Common myeloid progenitor, CD34-positive (primary cell): ENCODE results near the gene LILRB5.
A peak's percentile ranks its signal among the peaks of the same experiment; 100 is the strongest.
"Not testable (repeated sequence)": the region's sequence is repeated elsewhere in the genome, so short reads cannot be mapped to it uniquely, and the experiment has no call there.

ENCODE experiments used
- CTCF ChIA-PET: fragments of 350-600 bp; sonication (Branson Sonifier 250); formaldehyde crosslinking; loops from one replicate; lab custom pipeline; 2021; ENCODE audit warnings: antibody characterized with exemption; lab: Charles Lee
- POLR2A ChIA-PET: fragments of 350-600 bp; sonication (Branson Sonifier 250); formaldehyde crosslinking; loops from one replicate; lab custom pipeline; 2021; ENCODE audit warnings: antibody characterized with exemption; lab: Charles Lee
- DNase-seq, 3 donors: peaks; one replicate each; pipeline versions ENCODE4 v3.0.0 to v3.0.0-alpha.2; 2013
- H3K27ac ChIP-seq, 2 experiments: 1 replicate in 1 of 2; 2 replicates in 1 of 2; pipeline ENCODE4 v1.7.0; 2013; ENCODE audit warnings: inconsistent platforms in 2 of 2, low read length in 2 of 2, mild to moderate bottlenecking in 2 of 2, low read depth in 1 of 2, moderate library complexity in 1 of 2; ENCODE audit not compliant: severe bottlenecking in 2 of 2, insufficient read depth in 1 of 2, poor library complexity in 1 of 2
- H3K27me3 ChIP-seq, 5 experiments: replicated peaks in 2 of 5; 1 replicate in 3 of 5; 2 replicates in 2 of 5; pipeline versions ENCODE4 v1.6.1 to v1.7.0; 2013; ENCODE audit warnings: low read length in 4 of 5, mild to moderate bottlenecking in 2 of 5, moderate library complexity in 2 of 5, inconsistent platforms in 1 of 5; ENCODE audit not compliant: insufficient read depth in 5 of 5, control insufficient read depth in 4 of 5
- H3K36me3 ChIP-seq, 4 experiments: 1 replicate in 2 of 4; 2 replicates in 2 of 4; pipeline versions ENCODE4 v1.6.1 to v1.7.0; 2013; ENCODE audit warnings: low read length in 3 of 4, control low read depth in 1 of 4, mild to moderate bottlenecking in 1 of 4; ENCODE audit not compliant: control insufficient read depth in 4 of 4, insufficient read depth in 4 of 4
- H3K4me1 ChIP-seq, 4 experiments: 1 replicate in 3 of 4; 2 replicates in 1 of 4; pipeline versions ENCODE4 v1.6.1 to v1.7.1; 2013; ENCODE audit warnings: low read length in 3 of 4, mild to moderate bottlenecking in 3 of 4, control low read depth in 1 of 4, inconsistent platforms in 1 of 4, moderate library complexity in 1 of 4; ENCODE audit not compliant: control insufficient read depth in 4 of 4, insufficient read depth in 4 of 4; ENCODE audit errors: control extremely low read depth in 1 of 4
- H3K4me3 ChIP-seq, 7 experiments: 1 replicate in 4 of 7; 2 replicates in 3 of 7; pipeline versions ENCODE4 v1.5.1 to v1.7.0; 2013; ENCODE audit warnings: mild to moderate bottlenecking in 7 of 7, low read length in 6 of 7, moderate library complexity in 6 of 7, inconsistent platforms in 2 of 7, low read depth in 2 of 7, control low read depth in 1 of 7; ENCODE audit not compliant: insufficient read depth in 4 of 7, control insufficient read depth in 1 of 7; ENCODE audit errors: extremely low read depth in 1 of 7
- H3K9me3 ChIP-seq, 5 experiments: 1 replicate in 4 of 5; 2 replicates in 1 of 5; pipeline versions ENCODE4 v1.6.1 to v1.7.1; 2013; ENCODE audit warnings: low read length in 4 of 5, mild to moderate bottlenecking in 2 of 5, inconsistent platforms in 1 of 5, low read depth in 1 of 5, moderate library complexity in 1 of 5; ENCODE audit not compliant: control insufficient read depth in 4 of 5, insufficient read depth in 2 of 5; ENCODE audit errors: control extremely low read depth in 1 of 5
- WGBS: methylation state at CpG from one replicate; pipeline ENCODE4 v1.1.5; 2013; ENCODE audit not compliant: insufficient coverage; 5-methylcytosine and 5-hydroxymethylcytosine counted together

The LILRB5 gene

DNA sequence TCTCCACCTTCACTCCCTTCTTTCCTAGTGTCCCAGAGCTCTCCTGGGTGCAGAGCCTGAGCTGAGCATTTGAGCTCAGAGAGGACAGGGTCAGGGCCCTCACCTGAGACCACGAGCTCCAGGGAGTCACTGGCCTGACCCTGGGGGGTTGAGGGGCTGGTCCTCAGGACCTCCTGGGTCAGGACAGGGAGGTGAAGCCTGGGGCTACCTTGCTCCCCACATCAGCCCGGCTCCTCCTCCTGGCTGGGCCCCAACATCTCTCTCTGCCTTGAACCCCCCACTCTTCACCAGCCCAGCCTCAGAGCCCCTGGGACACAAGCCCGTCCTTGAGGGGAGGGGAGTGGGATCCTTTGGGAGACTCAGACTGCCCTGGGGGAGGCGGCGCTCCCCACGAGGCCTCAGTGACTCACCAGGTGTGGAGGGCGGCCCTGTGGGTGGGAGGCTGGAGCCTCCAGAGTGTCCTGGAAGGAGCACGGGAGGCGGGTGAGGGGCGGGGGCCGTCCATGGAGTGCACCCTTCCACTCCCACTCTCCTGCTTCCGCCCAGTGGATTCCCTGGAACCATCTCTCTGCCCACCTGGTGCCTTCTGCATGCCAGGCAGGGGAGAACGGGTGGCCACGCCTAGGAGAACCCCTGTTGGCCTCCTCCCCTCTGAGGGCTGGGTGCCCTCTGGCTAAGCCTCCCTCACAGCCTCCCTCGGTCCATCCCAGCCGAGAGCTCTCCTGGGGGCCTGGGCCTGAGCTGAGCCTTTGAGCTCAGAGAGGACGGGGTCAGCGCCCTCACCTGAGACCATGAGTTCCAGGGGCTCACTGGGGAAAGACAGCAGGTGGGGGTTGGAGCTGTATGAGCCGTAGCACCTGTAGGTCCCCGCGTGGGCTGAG lies 17.3 kb downstream of the LILRB5 start:
- POLR2A ChIA-PET, H3K36me3 ChIP-seq, H3K27ac ChIP-seq, DNase-seq, H3K4me1 ChIP-seq, H3K27me3 ChIP-seq, H3K4me3 ChIP-seq, H3K9me3 ChIP-seq: not testable (repeated sequence)
- WGBS, result 100% methylated on average over 5 of the region's 21 CpGs
- CTCF ChIA-PET, result interaction anchor here (0.9 to 1.4 kb wide), 3 partner anchors 11 to 29 kb away, joined by 3 read pairs; no protein-coding TSS in a partner anchor

DNA sequence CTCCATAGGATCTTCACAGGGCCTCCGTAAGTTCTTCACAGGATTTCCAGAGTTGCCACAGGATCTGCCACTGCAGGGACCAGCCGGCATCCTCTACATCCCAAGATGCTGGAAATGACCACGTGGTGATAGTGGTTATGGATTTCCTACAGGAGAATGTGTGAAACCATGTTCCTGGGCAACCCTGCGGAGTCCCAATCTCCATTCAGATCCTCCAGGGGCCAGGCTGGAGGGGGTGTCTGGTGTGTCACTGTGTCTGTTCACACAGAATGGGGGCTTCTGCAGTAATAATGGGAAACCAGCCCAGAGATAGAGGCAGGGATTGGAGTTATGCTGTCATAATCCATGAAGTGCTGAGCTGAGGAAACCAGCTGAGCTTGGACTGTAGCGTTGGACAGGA lies 23.1 kb downstream of the LILRB5 start:
- Histone ChIP-seq H3K4me3 (no peak overlapping the region), H3K9me3 (no peaks in the 10 kb centered on the region), H3K27me3 (no peaks in the 10 kb centered on the region), H3K36me3 (no peaks in the 10 kb centered on the region), H3K27ac (no peak overlapping the region), H3K4me1 (peaks cover 0 to 4% (median 2%) of the 10 kb centered on the region in 4 experiments)
- DNase-seq, result no peak
- WGBS, result 100% methylated on average over 3 of the region's 5 CpGs
- ChIA-PET CTCF (interaction anchor here (0.9 to 2.0 kb wide), 9 partner anchors 23 to 157 kb away, joined by 3 to 7 read pairs (median 4); partner anchors contain the start of gene MBOAT7), POLR2A (no interaction called here)

DNA sequence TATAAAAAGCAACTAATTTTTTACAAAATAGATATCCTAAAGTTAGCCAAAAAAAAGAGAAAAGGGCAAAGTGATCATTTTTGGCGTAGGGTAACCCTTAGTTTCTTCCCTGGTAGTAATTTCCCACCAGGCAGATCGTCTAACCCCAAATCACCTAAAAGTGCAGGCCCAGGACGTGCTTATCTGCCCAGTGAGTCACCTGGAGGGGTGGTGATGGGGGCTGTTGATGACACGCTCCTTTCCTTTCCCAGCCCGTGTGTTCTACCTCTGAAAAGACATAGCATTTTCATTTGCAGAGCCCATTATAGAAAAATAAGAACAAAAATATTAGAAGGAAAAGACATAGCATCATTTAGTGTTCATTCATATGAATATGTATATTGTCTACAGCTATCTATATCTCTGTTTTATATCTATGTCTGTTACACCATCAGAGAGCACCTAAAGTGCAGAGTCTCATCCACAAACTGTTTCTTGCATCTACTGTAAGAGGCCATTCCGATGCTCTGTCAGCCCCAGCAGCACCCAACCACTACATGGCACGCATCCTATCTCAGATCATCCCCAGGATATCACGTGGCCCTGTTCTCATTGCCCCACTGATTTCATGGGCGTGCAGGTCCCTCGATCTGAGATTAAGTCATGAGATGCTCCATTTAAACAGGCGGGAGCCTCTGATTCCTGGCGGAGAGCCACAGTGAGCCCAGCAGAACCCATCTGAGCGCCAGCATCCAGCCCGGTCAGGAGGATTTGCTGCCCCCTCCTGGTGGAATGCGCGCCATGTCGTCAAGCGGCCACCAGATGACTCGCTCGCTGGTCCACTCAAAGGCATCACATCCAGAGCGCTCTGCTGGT lies 25.8 kb downstream of the LILRB5 start:
- H3K27me3 ChIP-seq, result no peaks in the 10 kb centered on the region
- DNase-seq, result peak; percentile 79 to 90 (median 86)
- no peaks in the 10 kb centered on the region for H3K9me3 ChIP-seq
- ChIA-PET POLR2A (interaction anchor here (1.1 kb wide), 1 partner anchor 23 kb away, joined by 3 read pairs; no protein-coding TSS in a partner anchor), CTCF (interaction anchor here (0.6 to 2.4 kb wide), 15 partner anchors 8 to 94 kb away, joined by 3 to 12 read pairs (median 4); partner anchors contain the start of genes LILRB3, MBOAT7 and RPS9)
- no peak overlapping the region for H3K27ac ChIP-seq
- H3K4me3 ChIP-seq, result no peak overlapping the region
- H3K4me1 ChIP-seq, result peaks cover 0 to 4% (median 2%) of the 10 kb centered on the region in 4 experiments
- no peaks in the 10 kb centered on the region for H3K36me3 ChIP-seq
- 15% methylated on average over 16 of the region's 21 CpGs for WGBS

DNA sequence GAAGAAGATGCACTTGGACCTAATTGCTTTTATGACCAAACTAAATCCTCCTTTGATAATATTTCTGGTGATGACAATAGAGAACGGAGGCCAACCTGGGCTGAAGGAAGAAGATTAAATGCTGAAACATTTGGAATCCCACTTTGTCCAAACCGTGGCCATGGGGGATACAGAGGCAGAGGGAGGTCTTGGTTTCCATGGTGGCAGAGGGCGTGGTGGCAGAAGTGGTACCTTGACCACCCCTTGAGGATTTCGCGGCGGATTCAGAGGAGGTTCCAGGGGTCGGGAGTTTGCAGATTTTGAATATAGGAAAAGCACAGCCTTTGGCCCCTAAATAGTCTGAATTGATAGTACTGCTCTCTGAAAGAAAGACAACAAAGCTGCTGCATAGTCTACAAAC lies 27.0 kb downstream of the LILRB5 start:
- Histone ChIP-seq H3K4me3 (no peak overlapping the region), H3K36me3 (no peaks in the 10 kb centered on the region), H3K9me3 (no peaks in the 10 kb centered on the region), H3K27me3 (no peaks in the 10 kb centered on the region), H3K4me1 (peaks cover 0 to 4% (median 2%) of the 10 kb centered on the region in 4 experiments), H3K27ac (no peak overlapping the region)
- 96% methylated on average over 7 of the region's 7 CpGs for WGBS
- ChIA-PET POLR2A (interaction anchor here (0.7 kb wide), 1 partner anchor 91 kb away, joined by 3 read pairs; no protein-coding TSS in a partner anchor), CTCF (interaction anchor here (1.0 to 1.8 kb wide), 3 partner anchors 20 to 40 kb away, joined by 3 to 6 read pairs (median 3); no protein-coding TSS in a partner anchor)
- DNase-seq, result no peak

DNA sequence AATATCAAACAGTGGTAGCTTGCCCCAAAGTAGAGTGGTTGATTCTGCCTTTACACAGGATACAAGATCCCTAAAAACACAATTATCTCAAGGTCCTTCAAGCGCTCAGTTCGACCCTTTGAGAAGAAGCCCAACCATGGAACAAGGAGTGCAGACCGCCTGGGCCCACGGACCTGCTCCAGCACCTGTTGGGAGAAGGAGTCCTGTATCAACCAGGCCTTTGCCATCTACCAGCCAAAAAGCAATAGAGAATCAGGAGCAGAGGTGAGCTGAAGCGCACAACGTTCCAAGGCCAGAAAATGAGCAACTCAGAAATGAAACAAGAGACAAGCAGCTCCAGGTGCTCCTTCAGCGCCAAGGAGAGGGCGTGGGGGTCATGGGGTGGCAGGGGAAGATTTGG lies 27.9 kb downstream of the LILRB5 start:
- Histone ChIP-seq H3K27ac (no peak overlapping the region), H3K27me3 (no peaks in the 10 kb centered on the region), H3K36me3 (no peaks in the 10 kb centered on the region), H3K4me1 (peaks cover 0 to 4% (median 2%) of the 10 kb centered on the region in 4 experiments), H3K4me3 (no peak overlapping the region), H3K9me3 (no peaks in the 10 kb centered on the region)
- CTCF ChIA-PET, result interaction anchor here (1.0 to 1.8 kb wide), 5 partner anchors 10 to 170 kb away, joined by 3 to 8 read pairs (median 5); no protein-coding TSS in a partner anchor
- no peak for DNase-seq
- 99% methylated on average over 6 of the region's 8 CpGs for WGBS
- POLR2A ChIA-PET, result interaction anchor here (0.7 kb wide), 1 partner anchor 90 kb away, joined by 3 read pairs; no protein-coding TSS in a partner anchor

DNA sequence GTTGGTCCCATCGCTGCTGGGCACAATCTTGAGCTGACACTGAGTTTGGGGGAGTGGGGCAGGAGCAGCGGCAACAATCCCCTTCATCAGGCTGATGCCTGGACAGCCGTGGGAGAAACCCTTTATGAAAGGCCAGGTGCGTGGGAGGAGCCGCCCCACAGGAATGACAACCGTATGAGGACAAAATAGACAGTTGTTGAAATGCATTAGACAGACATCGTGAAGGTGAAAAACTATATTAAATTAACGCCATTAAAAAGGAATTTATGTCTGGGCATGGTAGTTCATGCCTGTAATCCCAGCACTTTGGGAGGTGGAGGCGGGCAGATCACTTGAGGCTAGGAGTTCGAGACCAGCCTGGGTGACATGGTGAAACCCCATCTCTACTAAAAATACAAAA lies 32.5 kb downstream of the LILRB5 start:
- DNase-seq, H3K36me3 ChIP-seq, H3K9me3 ChIP-seq, H3K27me3 ChIP-seq, POLR2A ChIA-PET, H3K27ac ChIP-seq, H3K4me1 ChIP-seq, H3K4me3 ChIP-seq: not testable (repeated sequence)
- 100% methylated on average over 4 of the region's 10 CpGs for WGBS
- CTCF ChIA-PET, result interaction anchor here (0.7 kb wide), 1 partner anchor 20 kb away, joined by 3 read pairs; no protein-coding TSS in a partner anchor
